ENCODE data around the gene DPT.

DNA sequence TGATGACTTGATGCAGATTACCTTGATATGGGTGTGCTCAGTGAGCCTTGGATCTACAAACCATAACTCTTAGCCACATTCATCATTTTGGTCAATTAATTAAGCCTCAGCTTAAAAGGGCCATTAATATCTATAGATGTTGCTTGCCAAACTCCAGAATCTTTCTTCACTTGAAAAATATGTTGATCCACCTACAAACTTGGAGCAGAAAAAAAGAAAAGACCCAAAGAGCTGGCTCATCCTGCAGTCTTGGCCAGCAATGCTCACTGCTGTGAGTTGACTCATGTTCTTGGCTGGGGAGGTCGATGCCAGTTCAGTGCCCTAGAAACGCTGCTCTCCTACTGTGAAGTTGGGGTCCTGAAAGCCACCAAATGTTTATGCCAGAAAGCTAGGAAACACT is 75.4 kb downstream of the DPT start:
- TF ChIP-seq GATA3 (IDR thresholded peaks at IDR 0.05; ENCODE audit: low read depth, low read length) (no peak), GATA2 (IDR thresholded peaks at IDR 0.05; ENCODE audit: low read depth, low read length) (no peak)

Data from SH-SY5Y (cell line).